GM19099 (cell line): ENCODE data around the gene DOCK1.

Source experiments
- POLR2A ChIP-seq: IDR thresholded peaks from 3 replicates; pipeline ENCODE4 v1.6.1; 2011; ENCODE audit warnings: low read depth; ENCODE audit not compliant: insufficient read length; ENCODE audit errors: extremely low read depth

The DOCK1 gene

GRCh38 chr10:127132451-127132850, 227.2 kb downstream of the DOCK1 start:
- no peak for TF ChIP-seq POLR2A

GRCh38 chr10:127133225-127133624, 228.0 kb downstream of the DOCK1 start:
- TF ChIP-seq POLR2A, result no peak

- no peak for TF ChIP-seq POLR2A
These were observed 228.7 kb downstream of the DOCK1 start for GRCh38 chr10:127133672-127134500.

- no peak for TF ChIP-seq POLR2A
These were observed 230.8 kb downstream of the DOCK1 start for GRCh38 chr10:127135844-127136577.

DNA sequence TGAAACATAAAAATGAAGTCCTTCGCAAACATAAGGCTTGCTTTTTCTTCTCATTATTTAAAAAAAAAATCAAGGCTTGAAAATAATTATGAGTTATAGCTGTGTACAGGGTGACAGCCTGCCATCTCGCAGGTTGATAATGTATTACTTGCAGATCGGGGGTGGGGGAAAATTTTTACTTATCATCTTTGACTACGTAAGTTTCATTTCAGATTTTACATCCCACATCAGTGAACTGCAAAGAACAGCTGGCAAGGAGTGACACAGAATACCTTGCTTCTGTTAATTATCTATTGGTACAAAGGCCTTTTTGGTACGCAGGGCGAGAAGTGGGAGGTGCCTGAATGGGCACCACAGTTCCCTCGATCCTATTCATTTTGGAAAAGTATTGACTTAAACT, 232.2 kb downstream of the DOCK1 start:
- TF ChIP-seq POLR2A, result no peak

DNA sequence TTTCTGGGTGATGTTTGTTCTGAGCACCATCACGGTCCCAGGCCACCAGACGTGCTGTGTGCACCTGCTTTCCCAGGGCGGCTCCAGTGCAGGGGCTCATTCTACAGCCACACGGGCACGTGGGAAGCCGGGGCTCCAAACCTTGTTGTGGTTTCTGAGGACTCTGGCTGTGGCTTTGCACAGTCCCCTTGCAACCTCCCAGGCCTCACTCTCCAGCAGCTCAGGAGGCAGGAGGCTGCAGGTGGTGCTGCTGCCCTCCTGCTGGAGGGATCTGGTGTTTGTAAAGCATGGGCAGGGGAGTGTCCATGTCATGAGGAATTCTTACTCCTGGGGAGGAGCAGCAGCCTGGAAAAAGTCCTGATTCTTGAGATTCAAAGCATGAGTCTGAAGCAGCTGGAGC, 236.9 kb downstream of the DOCK1 start:
- TF ChIP-seq POLR2A, result no peak

- TF ChIP-seq POLR2A, result no peak
These were observed 237.6 kb downstream of the DOCK1 start for GRCh38 chr10:127142856-127143255.

- no peak for TF ChIP-seq POLR2A
These were observed 239.9 kb downstream of the DOCK1 start for GRCh38 chr10:127145173-127145572.

- no peak for TF ChIP-seq POLR2A
These were observed 241.4 kb downstream of the DOCK1 start for GRCh38 chr10:127146661-127147060.

DNA sequence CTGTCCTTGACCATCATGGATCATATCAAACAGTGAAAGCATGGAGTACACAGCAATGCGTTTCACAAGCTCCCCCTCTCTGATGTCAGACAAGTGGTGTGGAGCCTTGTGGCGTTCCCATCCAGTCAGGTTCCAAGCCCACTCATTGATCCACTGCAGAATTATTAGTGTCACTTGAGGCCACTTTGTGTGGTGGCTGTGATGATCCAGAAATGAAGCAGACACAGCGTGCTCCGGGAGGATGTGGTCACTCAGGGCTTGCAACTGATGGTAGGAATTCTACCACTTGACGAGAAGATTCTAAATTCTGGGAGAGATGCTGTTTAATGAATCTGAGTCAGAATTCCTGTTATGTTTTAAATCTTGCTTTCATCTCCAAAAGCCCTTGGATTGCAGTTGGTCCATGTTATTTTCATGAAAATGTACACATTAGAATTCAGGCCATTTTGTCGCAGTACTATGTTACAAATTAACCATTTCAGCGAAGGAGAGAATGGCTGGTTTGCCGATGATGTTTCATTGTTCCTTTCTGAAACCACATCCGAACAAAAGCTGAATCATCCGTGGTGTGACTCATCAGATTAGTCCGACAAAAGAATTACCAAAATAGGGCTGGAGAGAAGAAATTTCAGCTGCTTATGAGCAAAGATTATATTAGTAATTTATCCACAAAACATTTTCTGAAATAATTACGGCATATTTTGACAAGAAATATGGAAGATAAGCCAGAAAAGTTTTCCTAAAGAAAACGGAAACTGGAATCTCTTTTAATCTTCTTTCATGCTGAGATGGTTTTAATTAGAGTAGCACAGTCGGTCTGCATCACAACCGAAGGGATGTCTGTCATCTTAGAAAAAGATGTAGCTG, 243.1 kb downstream of the DOCK1 start:
- no peak for TF ChIP-seq POLR2A

- TF ChIP-seq POLR2A, result no peak
These were observed 243.6 kb downstream of the DOCK1 start for GRCh38 chr10:127148933-127149220.

DNA sequence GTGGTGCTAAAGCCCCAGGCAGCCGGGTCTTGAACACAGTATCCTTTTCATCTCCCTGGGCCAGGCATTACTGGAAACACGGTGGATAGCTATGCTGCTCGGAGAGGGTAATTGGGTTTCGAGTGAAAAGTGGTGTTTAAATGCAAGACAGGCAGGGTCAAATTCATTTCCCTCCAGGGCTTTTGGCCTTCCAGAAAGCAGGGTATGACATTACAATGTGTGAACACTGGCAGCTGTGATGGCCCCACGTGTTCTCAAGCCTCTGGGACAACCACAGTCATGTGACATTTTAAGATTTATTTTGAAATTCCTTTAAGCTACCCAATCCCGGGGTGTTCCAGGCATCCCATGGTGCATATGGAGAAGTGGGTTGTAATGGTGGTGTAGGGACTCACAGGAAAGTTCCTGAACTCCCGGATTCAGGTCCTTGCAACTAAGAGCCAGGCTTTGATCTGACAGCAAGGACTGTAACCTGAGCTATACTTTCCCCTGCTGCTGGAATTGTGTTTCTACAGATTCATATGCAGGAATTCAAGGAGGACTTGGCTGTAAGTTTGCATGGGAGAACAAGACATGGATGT, 244.4 kb downstream of the DOCK1 start:
- TF ChIP-seq POLR2A, result no peak

DNA sequence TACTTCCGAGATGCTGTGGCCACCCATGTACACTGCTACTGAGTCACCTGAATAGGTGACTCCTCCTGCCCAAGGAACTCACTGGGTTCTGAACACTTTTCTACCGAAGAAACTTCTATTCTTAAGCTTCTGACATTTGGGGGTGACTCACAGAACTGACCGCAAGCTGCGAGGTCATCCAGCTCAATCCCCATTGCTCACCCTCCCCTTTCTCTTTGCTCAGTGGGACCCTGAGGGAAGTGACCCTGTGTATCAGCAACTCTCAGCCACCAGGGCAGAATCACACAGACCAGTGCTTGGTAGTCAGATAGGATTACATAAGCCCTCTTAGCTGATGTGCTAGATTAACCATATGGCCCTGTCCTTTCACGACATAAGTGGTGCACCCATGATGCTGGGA, 244.9 kb downstream of the DOCK1 start:
- TF ChIP-seq POLR2A, result no peak

DNA sequence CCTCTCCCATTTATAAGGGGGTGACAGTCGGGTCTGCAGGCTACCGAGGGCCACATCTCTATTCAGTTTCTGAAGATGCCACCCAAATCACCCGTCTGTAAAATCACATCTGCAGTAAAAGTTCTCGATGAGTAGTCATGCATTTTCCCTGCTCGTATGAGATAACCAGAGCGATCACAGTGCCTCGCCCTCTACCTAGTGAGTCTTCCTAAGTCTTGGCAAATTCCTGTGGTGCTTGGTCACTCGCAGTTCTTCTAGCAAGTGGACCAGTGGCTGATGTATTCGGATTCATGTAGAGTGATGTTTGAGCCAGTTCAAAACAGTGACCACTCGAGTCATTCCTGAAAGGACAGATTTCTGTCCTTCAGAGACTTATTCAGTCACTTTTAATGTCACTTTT, 246.3 kb downstream of the DOCK1 start:
- no peak for TF ChIP-seq POLR2A
